ENCODE measurements around the gene MRPL34.

DNA sequence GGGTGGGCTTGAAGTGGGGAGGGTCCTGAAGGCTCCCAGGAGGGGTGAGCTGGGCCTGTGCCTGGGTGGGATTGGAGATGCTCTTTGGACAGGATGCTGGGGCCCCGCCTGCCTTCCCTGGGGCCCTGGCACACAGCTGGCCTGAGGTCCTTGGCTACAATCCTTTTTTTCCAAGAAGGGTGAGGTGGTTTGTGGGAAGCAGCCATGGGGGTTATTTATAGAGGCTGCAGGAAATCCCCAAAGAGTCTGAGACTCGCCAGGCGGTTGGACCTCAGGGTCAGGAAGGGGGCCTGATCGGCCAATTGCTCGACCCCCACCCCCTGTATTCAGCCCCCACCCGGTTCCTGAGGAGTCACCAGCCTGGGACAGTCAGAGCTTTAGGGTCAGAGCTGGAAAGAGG is 41.7 kb downstream of the MRPL34 start:
- TF ChIP-seq, protein P1, sequence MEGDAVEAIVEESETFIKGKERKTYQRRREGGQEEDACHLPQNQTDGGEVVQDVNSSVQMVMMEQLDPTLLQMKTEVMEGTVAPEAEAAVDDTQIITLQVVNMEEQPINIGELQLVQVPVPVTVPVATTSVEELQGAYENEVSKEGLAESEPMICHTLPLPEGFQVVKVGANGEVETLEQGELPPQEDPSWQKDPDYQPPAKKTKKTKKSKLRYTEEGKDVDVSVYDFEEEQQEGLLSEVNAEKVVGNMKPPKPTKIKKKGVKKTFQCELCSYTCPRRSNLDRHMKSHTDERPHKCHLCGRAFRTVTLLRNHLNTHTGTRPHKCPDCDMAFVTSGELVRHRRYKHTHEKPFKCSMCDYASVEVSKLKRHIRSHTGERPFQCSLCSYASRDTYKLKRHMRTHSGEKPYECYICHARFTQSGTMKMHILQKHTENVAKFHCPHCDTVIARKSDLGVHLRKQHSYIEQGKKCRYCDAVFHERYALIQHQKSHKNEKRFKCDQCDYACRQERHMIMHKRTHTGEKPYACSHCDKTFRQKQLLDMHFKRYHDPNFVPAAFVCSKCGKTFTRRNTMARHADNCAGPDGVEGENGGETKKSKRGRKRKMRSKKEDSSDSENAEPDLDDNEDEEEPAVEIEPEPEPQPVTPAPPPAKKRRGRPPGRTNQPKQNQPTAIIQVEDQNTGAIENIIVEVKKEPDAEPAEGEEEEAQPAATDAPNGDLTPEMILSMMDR (IDR thresholded peaks at IDR 0.05; ENCODE audit: low read depth, low read length) = no peak
- no peak for TF ChIP-seq EZH2phosphoT487 (IDR thresholded peaks at IDR 0.05; ENCODE audit: low read depth)
